ENCODE data around the gene PRM1.

GRCh38 chr16:11330526-11331237 is 49.6 kb upstream of the PRM1 start:
- TF ChIP-seq EZH2 (IDR thresholded peaks at IDR 0.05; ENCODE audit: insufficient read depth, poor library complexity, severe bottlenecking) = no peak
- no peak for TF ChIP-seq EZH2phosphoT487 (IDR thresholded peaks at IDR 0.05; ENCODE audit: insufficient read depth, low read depth)
